HCT116 (cell line): ENCODE results near the gene KANK4. TPM values are rescaled to one million over a fixed set of nuclear protein-coding genes. Genes with fewer than 3 reads are reported as not detected.

ENCODE experiments used
- ATAC-seq: fragments of 200-7000 bp; cut with Tn5 transposase; 2 replicates; pipeline ENCODE4 v1.9.1; 2020; ENCODE audit warnings: mild to moderate bottlenecking, moderate library complexity
- BruUV-seq: library from RNA; stranded (reverse); fragments of 400-500 nt; replicated peaks from 2 replicates; lab custom pipeline; 2021; lab: Mats Ljungman, UMichigan
- CTCF ChIA-PET: fragments of 300-600 bp; sonication (Branson Sonifier 250); formaldehyde crosslinking; loops from one replicate; lab custom pipeline; 2021; ENCODE audit warnings: antibody characterized with exemption; lab: Charles Lee
- POLR2A ChIA-PET: fragments of 300-600, 350-600 bp; sonication (Branson Sonifier 250); formaldehyde crosslinking; loops from one replicate; lab custom pipeline; 2021; ENCODE audit warnings: antibody characterized with exemption; lab: Charles Lee
- RAD21 ChIA-PET, 2 experiments: fragments of 300-600 bp; sonication (Branson Sonifier 250); formaldehyde crosslinking; loops; one replicate each; lab custom pipeline; 2023; ENCODE audit warnings: low total read pairs in 2 of 2; ENCODE audit not compliant: uncharacterized antibody in 2 of 2, unreplicated experiment in 2 of 2, low non-redundant PET in 1 of 2; lab: Charles Lee
- DNase-seq: peaks from one replicate; pipeline ENCODE4 v3.0.0-alpha.2; 2010; ENCODE audit warnings: low read depth, low spot score
- H2AFZ ChIP-seq: fragments of 200-600 bp; shearing (Covaris generic), sonication (generic); 2 replicates; pipeline ENCODE4 v1.6.1; 2017; ENCODE audit warnings: low read depth, mixed run types, mixed read lengths, antibody characterized with exemption, low read length; ENCODE audit not compliant: poor library complexity, severe bottlenecking
- H3K27ac ChIP-seq: 2 replicates; pipeline ENCODE4 v1.5.1; 2012; ENCODE audit warnings: low read depth, low read length
- H3K27me3 ChIP-seq: fragments of 200-600 bp; sonication (generic); 2 replicates; pipeline ENCODE4 v1.6.1; 2016; ENCODE audit warnings: mixed run types, low read length, mixed read lengths; ENCODE audit not compliant: insufficient read depth
- H3K36me3 ChIP-seq, 2 experiments: fragments of 200-500 bp in 1 of 2; fragments of 200-600 bp in 1 of 2; sonication (Bioruptor generic) in 1 of 2; sonication (generic) in 1 of 2; 2 replicates each; pipeline versions ENCODE4 v1.5.1 to v1.6.1; 2014 to 2016; ENCODE audit warnings: low read length in 2 of 2, inconsistent platforms in 1 of 2, mixed read lengths in 1 of 2, mixed run types in 1 of 2; ENCODE audit not compliant: insufficient read depth in 2 of 2, control insufficient read depth in 1 of 2
- H3K4me1 ChIP-seq, 2 experiments: fragments of 200-600 bp in 1 of 2; sonication (generic) in 1 of 2; 2 replicates each; pipeline versions ENCODE4 v1.5.1 to v1.6.1; 2012 to 2017; ENCODE audit warnings: low read length in 2 of 2, inconsistent platforms in 1 of 2, mild to moderate bottlenecking in 1 of 2, mixed read lengths in 1 of 2, mixed run types in 1 of 2, moderate library complexity in 1 of 2; ENCODE audit not compliant: insufficient read depth in 2 of 2, control insufficient read depth in 1 of 2
- H3K4me2 ChIP-seq: fragments of 200-600 bp; sonication (generic); 2 replicates; pipeline ENCODE4 v1.6.1; 2017; ENCODE audit warnings: mixed run types, low read length, mixed read lengths
- H3K4me3 ChIP-seq, 2 experiments: fragments of 200-600 bp in 1 of 2; sonication (generic) in 1 of 2; replicated peaks in 1 of 2; 2 replicates each; pipeline ENCODE4 v1.5.1; 2011 to 2016; ENCODE audit warnings: low read length in 2 of 2, control low read depth in 1 of 2, low read depth in 1 of 2, mild to moderate bottlenecking in 1 of 2, mixed read lengths in 1 of 2, mixed run types in 1 of 2
- H3K79me2 ChIP-seq: fragments of 200-600 bp; sonication (generic); 2 replicates; pipeline ENCODE4 v1.6.1; 2017; ENCODE audit warnings: mild to moderate bottlenecking, mixed run types, low read length, moderate library complexity, mixed read lengths; ENCODE audit not compliant: insufficient read depth
- H3K9ac ChIP-seq: fragments of 200-600 bp; sonication (generic); 2 replicates; pipeline ENCODE4 v1.6.1; 2016; ENCODE audit warnings: low read length, mixed read lengths
- H3K9me2 ChIP-seq: fragments of 200-600 bp; sonication (generic), shearing (Covaris generic); 2 replicates; pipeline ENCODE4 v1.6.1; 2017; ENCODE audit warnings: mixed run types, mild to moderate bottlenecking, moderate library complexity; ENCODE audit not compliant: insufficient read depth
- H3K9me3 ChIP-seq, 2 experiments: fragments of 200-500 bp in 1 of 2; fragments of 200-600 bp in 1 of 2; sonication (Bioruptor generic) in 1 of 2; sonication (generic) in 1 of 2; 2 replicates each; pipeline ENCODE4 v1.6.1; 2014 to 2017; ENCODE audit warnings: low read length in 2 of 2, mixed read lengths in 2 of 2, inconsistent platforms in 1 of 2, low read depth in 1 of 2, mild to moderate bottlenecking in 1 of 2, mixed run types in 1 of 2, moderate library complexity in 1 of 2; ENCODE audit not compliant: control insufficient read depth in 1 of 2, insufficient read depth in 1 of 2
- H4K20me1 ChIP-seq: fragments of 200-600 bp; sonication (generic), shearing (Covaris generic); 2 replicates; pipeline ENCODE4 v1.6.1; 2017; ENCODE audit warnings: mixed run types, mild to moderate bottlenecking, moderate library complexity; ENCODE audit not compliant: insufficient read depth
- CEBPB ChIP-seq: IDR thresholded peaks from 2 replicates; pipeline ENCODE4 v1.6.1; 2012; ENCODE audit warnings: low read depth
- EGR1 ChIP-seq: IDR thresholded peaks from 2 replicates; pipeline ENCODE4 v1.6.1; 2012; ENCODE audit warnings: low read depth
- ELF1 ChIP-seq: IDR thresholded peaks from 2 replicates; pipeline ENCODE4 v1.6.1; 2012; ENCODE audit warnings: low read depth, borderline replicate concordance
- EZH2 ChIP-seq: fragments of 200-600 bp; sonication (generic); IDR thresholded peaks from 2 replicates; pipeline ENCODE4 v1.6.1; 2017; ENCODE audit warnings: antibody characterized with exemption, mixed run types
- EZH2phosphoT487 ChIP-seq: fragments of 200-600 bp; IDR thresholded peaks from 2 replicates; pipeline ENCODE4 v1.6.1; 2018; ENCODE audit warnings: antibody characterized with exemption, borderline replicate concordance
- FOSL1 ChIP-seq: IDR thresholded peaks from 2 replicates; pipeline ENCODE4 v1.6.1; 2012; ENCODE audit warnings: low read depth
- JUND ChIP-seq: IDR thresholded peaks from 2 replicates; pipeline ENCODE4 v1.6.1; 2012
- POLR2AphosphoS5 ChIP-seq: IDR thresholded peaks from 2 replicates; pipeline ENCODE4 v1.6.1; 2011; ENCODE audit warnings: mild to moderate bottlenecking, low read depth, low read length, moderate library complexity
- RAD21 ChIP-seq: IDR thresholded peaks from 2 replicates; pipeline ENCODE4 v1.6.1; 2012; ENCODE audit warnings: low read depth, mild to moderate bottlenecking
- SIN3A ChIP-seq: IDR thresholded peaks from 2 replicates; pipeline ENCODE4 v1.6.1; 2012; ENCODE audit warnings: low read depth
- SRF ChIP-seq: IDR thresholded peaks from 2 replicates; pipeline ENCODE4 v1.6.1; 2012; ENCODE audit warnings: low read depth
- TCF7L2 ChIP-seq: IDR thresholded peaks from 2 replicates; pipeline ENCODE4 v1.7.0; 2011; ENCODE audit warnings: borderline replicate concordance, inconsistent platforms; ENCODE audit not compliant: insufficient read depth, insufficient read length; ENCODE audit errors: extremely low read depth
- YY1 ChIP-seq: IDR thresholded peaks from 2 replicates; pipeline ENCODE4 v1.6.1; 2011; ENCODE audit warnings: low read length, low read depth, moderate library complexity, mild to moderate bottlenecking; ENCODE audit not compliant: insufficient replicate concordance; ENCODE audit errors: extremely low read depth
- ZNF274 ChIP-seq: fragments of 200-500 bp; sonication (Bioruptor generic); IDR thresholded peaks from 2 replicates; pipeline ENCODE4 v1.6.1; 2014; ENCODE audit warnings: mild to moderate bottlenecking, low read depth, low read length, inconsistent platforms
- intact Hi-C: fragments of 100-400 bp; cut with micrococcal nuclease; formaldehyde crosslinking; loops from 2 replicates; pipeline ENCODE4 v1.10.0; 2022
- total RNA-seq: library from RNA; stranded (reverse); gene quantifications from one replicate; pipeline ENCODE4 v1.2.1, GENCODE V29; 2021; ENCODE audit not compliant: unreplicated experiment
- TF ChIP-seq, protein P1 (sequence below): IDR thresholded peaks from 2 replicates; pipeline ENCODE4 v1.6.1; 2011; ENCODE audit warnings: mild to moderate bottlenecking, low read length, moderate library complexity; ENCODE audit not compliant: insufficient replicate concordance; ENCODE audit errors: extremely low read depth
- TF ChIP-seq, protein P2 (sequence below): IDR thresholded peaks from 2 replicates; pipeline ENCODE4 v1.6.1; 2012

The KANK4 gene
- total RNA-seq, 1 experiment from 2014 or later, result not detected

DNA sequence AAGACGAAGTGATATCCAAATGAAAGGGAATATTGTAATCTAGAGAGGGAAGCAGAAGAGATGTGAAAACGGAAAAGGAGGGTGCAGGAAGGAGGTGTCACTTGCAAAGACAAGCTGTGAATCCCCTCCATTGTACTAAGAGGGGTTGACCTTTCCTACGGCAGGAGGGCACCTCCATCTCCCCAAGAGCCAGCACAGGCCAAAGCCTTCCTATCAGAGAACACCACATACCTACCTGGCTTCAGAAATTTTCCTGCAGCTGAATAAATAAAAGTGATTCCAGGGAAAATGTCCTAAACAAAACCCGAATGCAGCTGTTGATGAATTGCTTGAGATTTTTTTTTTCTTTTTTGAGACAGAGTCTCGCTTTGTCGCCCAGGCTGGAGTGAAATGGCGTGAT is 14.3 kb downstream of the KANK4 start:
- BruUV-seq, result no TSS peak
- no peaks in the 10 kb centered on the region for H3K79me2 ChIP-seq
- no peak overlapping the region for H2AFZ ChIP-seq
- H3K27me3 ChIP-seq, result 0 out of 2 replicates have a peak, but pooled peaks cover 3% of the 10 kb centered on the region
- no peak overlapping the region for H3K4me3 ChIP-seq
- no peak overlapping the region for H3K9ac ChIP-seq
- ChIA-PET RAD21 (no interaction called here), CTCF (no interaction called here), POLR2A (no interaction called here)
- H3K4me1 ChIP-seq, result no peaks in the 10 kb centered on the region
- no peak overlapping the region for H3K27ac ChIP-seq
- ATAC-seq (no peak), DNase-seq (no peak)
- H3K4me2 ChIP-seq, result no peak overlapping the region
- no peaks in the 10 kb centered on the region for H3K9me3 ChIP-seq
- intact Hi-C loops, result no loop called here
- TF ChIP-seq ZNF274, result no peak
- TF ChIP-seq EZH2, result no peak
- no peak for TF ChIP-seq FOSL1
- TF ChIP-seq RAD21, result no peak
- no peak for TF ChIP-seq CEBPB
- TF ChIP-seq EGR1, result no peak
- no peak for TF ChIP-seq ELF1
- no peak for TF ChIP-seq TCF7L2
- TF ChIP-seq POLR2AphosphoS5, result no peak
- TF ChIP-seq, protein P1, sequence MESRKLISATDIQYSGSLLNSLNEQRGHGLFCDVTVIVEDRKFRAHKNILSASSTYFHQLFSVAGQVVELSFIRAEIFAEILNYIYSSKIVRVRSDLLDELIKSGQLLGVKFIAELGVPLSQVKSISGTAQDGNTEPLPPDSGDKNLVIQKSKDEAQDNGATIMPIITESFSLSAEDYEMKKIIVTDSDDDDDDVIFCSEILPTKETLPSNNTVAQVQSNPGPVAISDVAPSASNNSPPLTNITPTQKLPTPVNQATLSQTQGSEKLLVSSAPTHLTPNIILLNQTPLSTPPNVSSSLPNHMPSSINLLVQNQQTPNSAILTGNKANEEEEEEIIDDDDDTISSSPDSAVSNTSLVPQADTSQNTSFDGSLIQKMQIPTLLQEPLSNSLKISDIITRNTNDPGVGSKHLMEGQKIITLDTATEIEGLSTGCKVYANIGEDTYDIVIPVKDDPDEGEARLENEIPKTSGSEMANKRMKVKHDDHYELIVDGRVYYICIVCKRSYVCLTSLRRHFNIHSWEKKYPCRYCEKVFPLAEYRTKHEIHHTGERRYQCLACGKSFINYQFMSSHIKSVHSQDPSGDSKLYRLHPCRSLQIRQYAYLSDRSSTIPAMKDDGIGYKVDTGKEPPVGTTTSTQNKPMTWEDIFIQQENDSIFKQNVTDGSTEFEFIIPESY, result no peak
- no peak for TF ChIP-seq EZH2phosphoT487
- no peak for TF ChIP-seq SIN3A
- TF ChIP-seq, protein P2, sequence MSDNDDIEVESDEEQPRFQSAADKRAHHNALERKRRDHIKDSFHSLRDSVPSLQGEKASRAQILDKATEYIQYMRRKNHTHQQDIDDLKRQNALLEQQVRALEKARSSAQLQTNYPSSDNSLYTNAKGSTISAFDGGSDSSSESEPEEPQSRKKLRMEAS, result no peak
- no peak for TF ChIP-seq JUND
- no peak for TF ChIP-seq SRF
- TF ChIP-seq YY1, result no peak
- TF ChIP-seq, all 23 proteins: peak for 0
- H3K9me2 ChIP-seq, result no peaks in the 10 kb centered on the region; the same call in 1 of the 2 replicates
- no peaks in the 10 kb centered on the region for H3K36me3 ChIP-seq
- H4K20me1 ChIP-seq, result no peaks in the 10 kb centered on the region
